Measurements from ENCODE around the gene PTGDR2. TPM values are rescaled to one million over a fixed set of nuclear protein-coding genes. Genes with fewer than 3 reads are reported as not detected.

Gene PTGDR2
- total RNA-seq, 1 experiment from 2014 or later: 0.31 TPM

DNA sequence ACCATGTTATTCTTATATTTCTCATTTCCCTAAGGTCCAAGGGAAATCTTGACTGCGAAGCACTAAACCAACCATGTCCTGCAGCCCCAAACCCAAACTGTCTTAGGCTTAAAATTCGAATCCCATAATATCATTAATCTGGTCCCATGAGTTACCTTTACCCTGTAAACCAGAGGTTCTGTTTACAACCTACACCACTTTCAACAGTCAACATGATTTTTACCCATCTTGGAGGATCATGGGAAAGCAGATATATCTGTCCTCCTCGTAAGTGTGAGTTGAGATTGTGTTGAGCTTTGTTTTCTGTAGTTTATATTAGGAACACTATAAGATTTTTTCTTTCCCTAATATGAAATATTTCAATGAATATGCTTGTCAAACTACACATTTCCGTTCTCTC is 44.2 kb upstream of the PTGDR2 start:
- BruUV-seq (replicated peaks): no TSS peak
- intact Hi-C loops (cut with micrococcal nuclease; ENCODE audit: unreplicated experiment): loop anchor here (1.0 to 2.0 kb wide), 2 partner anchors 69 to 125 kb away; no protein-coding TSS in a partner anchor
- peaks cover 38% of the 10 kb centered on the region for H3K36me3 Mint-ChIP-seq (ENCODE audit: insufficient read depth, unreplicated experiment)
- CTCF ChIA-PET: interaction anchor here (0.6 to 1.4 kb wide), 10 partner anchors 8 to 124 kb away, joined by 3 to 14 read pairs (median 3); no protein-coding TSS in a partner anchor
- H3K4me3 Mint-ChIP-seq (ENCODE audit: low read depth, unreplicated experiment): no peak overlapping the region
- no peak for DNase-seq
- TF ChIP-seq, protein P1, sequence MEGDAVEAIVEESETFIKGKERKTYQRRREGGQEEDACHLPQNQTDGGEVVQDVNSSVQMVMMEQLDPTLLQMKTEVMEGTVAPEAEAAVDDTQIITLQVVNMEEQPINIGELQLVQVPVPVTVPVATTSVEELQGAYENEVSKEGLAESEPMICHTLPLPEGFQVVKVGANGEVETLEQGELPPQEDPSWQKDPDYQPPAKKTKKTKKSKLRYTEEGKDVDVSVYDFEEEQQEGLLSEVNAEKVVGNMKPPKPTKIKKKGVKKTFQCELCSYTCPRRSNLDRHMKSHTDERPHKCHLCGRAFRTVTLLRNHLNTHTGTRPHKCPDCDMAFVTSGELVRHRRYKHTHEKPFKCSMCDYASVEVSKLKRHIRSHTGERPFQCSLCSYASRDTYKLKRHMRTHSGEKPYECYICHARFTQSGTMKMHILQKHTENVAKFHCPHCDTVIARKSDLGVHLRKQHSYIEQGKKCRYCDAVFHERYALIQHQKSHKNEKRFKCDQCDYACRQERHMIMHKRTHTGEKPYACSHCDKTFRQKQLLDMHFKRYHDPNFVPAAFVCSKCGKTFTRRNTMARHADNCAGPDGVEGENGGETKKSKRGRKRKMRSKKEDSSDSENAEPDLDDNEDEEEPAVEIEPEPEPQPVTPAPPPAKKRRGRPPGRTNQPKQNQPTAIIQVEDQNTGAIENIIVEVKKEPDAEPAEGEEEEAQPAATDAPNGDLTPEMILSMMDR (IDR thresholded peaks at IDR 0.05; ENCODE audit: unreplicated experiment): no peak
- H3K27ac Mint-ChIP-seq (ENCODE audit: unreplicated experiment): no peak overlapping the region
- H3K9me3 Mint-ChIP-seq (ENCODE audit: low read depth, unreplicated experiment): no peaks in the 10 kb centered on the region
- peaks cover 13% of the 10 kb centered on the region for H3K4me1 Mint-ChIP-seq (ENCODE audit: low read depth, unreplicated experiment)
- no peaks in the 10 kb centered on the region for H3K27me3 Mint-ChIP-seq (ENCODE audit: unreplicated experiment)

DNA sequence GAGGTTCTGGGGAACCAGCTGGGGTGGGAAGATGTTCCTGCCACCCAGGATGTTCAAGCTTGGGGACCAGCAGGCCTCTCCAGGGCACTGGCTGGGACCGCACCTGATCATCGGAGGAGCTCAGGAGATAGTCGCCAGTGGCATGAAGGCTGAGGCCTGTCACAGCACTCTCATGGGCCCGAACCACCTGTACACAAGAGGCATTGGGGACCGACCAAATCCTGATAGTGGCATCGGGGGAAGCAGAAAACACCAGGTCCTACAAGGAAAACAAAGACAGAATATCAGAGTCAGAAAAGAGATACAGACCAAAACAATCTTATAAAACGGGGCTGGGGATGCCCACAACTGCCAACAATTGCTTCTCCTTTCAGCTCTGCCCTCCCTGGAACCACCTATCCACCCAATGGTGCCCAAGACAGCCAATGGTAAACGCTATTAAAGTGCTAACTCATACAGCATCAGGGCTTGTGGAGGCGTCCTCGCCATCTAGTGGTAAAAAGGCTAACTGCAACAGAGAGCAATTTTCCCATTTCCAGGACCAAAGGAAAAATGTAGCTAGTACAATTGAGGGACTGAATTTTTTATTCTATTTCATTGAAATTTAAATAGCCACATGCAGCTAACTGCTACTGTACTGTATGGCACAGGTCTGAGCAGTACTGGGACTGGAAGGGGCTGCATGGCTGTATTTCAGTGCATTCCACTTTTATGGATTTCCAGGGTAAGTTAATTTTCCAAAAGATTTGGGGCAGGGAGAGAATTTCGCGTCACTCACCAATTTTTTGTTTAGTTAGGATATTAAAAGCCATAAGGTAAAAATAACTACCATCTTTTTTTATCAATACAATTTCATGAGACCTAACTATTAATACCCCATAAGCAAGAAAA is 43.5 kb upstream of the PTGDR2 start:
- H3K4me3 Mint-ChIP-seq (ENCODE audit: low read depth, unreplicated experiment): no peak overlapping the region
- H3K9me3 Mint-ChIP-seq (ENCODE audit: low read depth, unreplicated experiment): no peaks in the 10 kb centered on the region
- peaks cover 35% of the 10 kb centered on the region for H3K36me3 Mint-ChIP-seq (ENCODE audit: insufficient read depth, unreplicated experiment)
- intact Hi-C loops (cut with micrococcal nuclease; ENCODE audit: unreplicated experiment): loop anchor here (1.0 to 2.0 kb wide), 2 partner anchors 68 to 124 kb away; no protein-coding TSS in a partner anchor
- peak; percentile 58 for DNase-seq
- H3K4me1 Mint-ChIP-seq (ENCODE audit: low read depth, unreplicated experiment): peaks cover 9% of the 10 kb centered on the region
- BruUV-seq (replicated peaks): no TSS peak
- CTCF ChIA-PET: interaction anchor here (0.6 to 1.4 kb wide), 10 partner anchors 8 to 123 kb away, joined by 3 to 14 read pairs (median 3); no protein-coding TSS in a partner anchor
- TF ChIP-seq, protein P1 (IDR thresholded peaks at IDR 0.05; ENCODE audit: unreplicated experiment): peak; percentile 72
- no peak overlapping the region for H3K27ac Mint-ChIP-seq (ENCODE audit: unreplicated experiment)
- no peaks in the 10 kb centered on the region for H3K27me3 Mint-ChIP-seq (ENCODE audit: unreplicated experiment)

DNA sequence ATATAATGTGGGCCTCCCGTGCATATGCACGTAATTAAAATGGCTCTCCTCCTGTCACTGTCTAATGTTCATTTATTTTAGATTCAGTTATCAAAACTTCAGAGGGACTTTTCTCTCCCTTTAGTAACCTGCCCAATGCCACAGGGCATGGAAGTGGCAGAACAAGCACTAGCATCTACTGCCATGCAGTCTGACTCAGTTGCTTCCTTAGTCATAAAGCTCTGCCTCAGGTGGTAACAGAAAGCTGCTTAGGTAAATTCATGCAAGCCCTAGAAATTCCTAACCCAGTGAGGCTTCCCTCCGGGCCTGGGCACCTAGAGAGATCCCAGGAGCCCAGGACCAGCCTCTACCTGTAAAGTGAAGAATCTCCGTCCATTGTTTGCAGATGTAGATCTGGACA is 41.7 kb upstream of the PTGDR2 start:
- peaks cover 35% of the 10 kb centered on the region for H3K36me3 Mint-ChIP-seq (ENCODE audit: insufficient read depth, unreplicated experiment)
- CTCF ChIA-PET: no interaction called here

DNA sequence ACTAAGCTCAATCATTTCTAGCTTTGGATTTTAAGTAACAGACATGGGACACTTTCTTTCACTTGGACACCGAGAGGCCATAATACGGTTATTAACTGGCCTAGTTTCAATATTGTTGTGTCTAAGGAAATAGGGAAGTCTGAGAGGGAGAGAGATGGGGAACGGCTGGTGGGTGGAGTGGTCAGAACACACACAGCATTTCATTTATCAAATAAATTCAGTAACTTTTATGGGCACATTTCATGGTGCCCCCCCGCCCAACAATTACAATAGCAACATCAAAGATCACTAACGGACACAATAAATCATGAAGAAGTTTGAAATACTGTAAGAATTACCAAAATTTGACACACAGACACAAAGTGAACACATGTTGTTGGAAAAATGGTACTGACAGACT is 39.9 kb upstream of the PTGDR2 start:
- H3K4me1 Mint-ChIP-seq (ENCODE audit: low read depth, unreplicated experiment): no peaks in the 10 kb centered on the region
- H3K27ac Mint-ChIP-seq (ENCODE audit: unreplicated experiment): no peak overlapping the region
- H3K27me3 Mint-ChIP-seq (ENCODE audit: unreplicated experiment): no peaks in the 10 kb centered on the region
- no peak for DNase-seq
- no peaks in the 10 kb centered on the region for H3K9me3 Mint-ChIP-seq (ENCODE audit: low read depth, unreplicated experiment)
- H3K4me3 Mint-ChIP-seq (ENCODE audit: low read depth, unreplicated experiment): no peak overlapping the region
- no TSS peak for BruUV-seq (replicated peaks)
- CTCF ChIA-PET: no interaction called here
- intact Hi-C loops (cut with micrococcal nuclease; ENCODE audit: unreplicated experiment): no loop called here
- TF ChIP-seq, protein P1 (IDR thresholded peaks at IDR 0.05; ENCODE audit: unreplicated experiment): no peak
- H3K36me3 Mint-ChIP-seq (ENCODE audit: insufficient read depth, unreplicated experiment): peaks cover 31% of the 10 kb centered on the region

More for the DNA sequence above, 41.7 kb upstream of the PTGDR2 start:
- H3K27ac Mint-ChIP-seq (ENCODE audit: unreplicated experiment): no peak overlapping the region
- H3K4me1 Mint-ChIP-seq (ENCODE audit: low read depth, unreplicated experiment): no peaks in the 10 kb centered on the region
- intact Hi-C loops (cut with micrococcal nuclease; ENCODE audit: unreplicated experiment): no loop called here
- no peaks in the 10 kb centered on the region for H3K27me3 Mint-ChIP-seq (ENCODE audit: unreplicated experiment)
- no peak overlapping the region for H3K4me3 Mint-ChIP-seq (ENCODE audit: low read depth, unreplicated experiment)
- no TSS peak for BruUV-seq (replicated peaks)
- TF ChIP-seq, protein P1 (IDR thresholded peaks at IDR 0.05; ENCODE audit: unreplicated experiment): no peak
- DNase-seq: no peak
- H3K9me3 Mint-ChIP-seq (ENCODE audit: low read depth, unreplicated experiment): no peaks in the 10 kb centered on the region

All from Calu3 (cell line).